ENCODE results near the gene LIN28B. TPM values are rescaled to one million over a fixed set of nuclear protein-coding genes. Genes with fewer than 3 reads are reported as not detected.

LIN28B gene
- total RNA-seq, 6 donors from 2014 or later: 0.10 to 0.49 TPM; not detected in 4

DNA sequence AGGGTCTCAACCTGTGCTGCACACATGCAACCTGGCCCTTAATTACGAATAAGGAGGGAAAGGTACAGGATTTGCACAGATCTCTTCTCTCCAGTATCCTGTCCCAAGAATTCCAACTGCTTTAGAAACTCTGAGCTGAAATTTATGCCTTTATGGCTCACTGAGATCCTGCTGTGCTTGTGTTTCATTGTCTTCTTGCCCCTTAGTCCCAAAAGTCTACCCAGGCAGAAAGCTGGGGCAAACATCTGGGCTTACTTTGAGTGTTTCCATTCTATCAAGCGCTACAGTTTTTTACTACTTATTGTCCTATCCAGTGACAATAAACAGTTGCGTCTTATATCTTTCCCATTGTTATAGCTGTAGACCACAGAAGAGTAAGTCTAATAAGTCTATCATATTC lies 99.7 kb downstream of the LIN28B start:
- WGBS, 2 donors: 88 to 92% methylated on average over 3 of the region's 3 CpGs

DNA sequence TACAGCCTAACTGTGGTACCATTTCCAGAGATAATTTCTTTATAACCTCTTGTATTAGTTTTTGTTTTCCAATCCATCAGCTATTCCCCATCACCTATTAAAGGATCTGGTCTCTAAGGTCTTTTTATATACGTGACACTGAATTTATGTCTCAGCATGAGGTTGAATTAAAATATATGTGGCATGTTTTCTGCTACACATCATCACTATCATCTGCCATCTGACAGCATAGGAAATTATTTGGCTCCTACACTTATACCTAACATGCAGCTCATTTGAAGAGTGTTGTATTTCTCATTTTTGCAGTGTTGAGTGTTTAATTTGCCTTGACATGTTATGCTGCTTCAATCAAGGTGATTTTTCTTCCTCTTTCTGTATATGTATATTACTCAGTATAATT lies 100.3 kb downstream of the LIN28B start:
- WGBS, 2 donors: 79 to 91% methylated on average over 1 of the region's 1 CpG
- ATAC-seq (ENCODE audit: low FRiP score in 2 of 2): no peak
- no peaks in the 10 kb centered on the region for H3K36me3 ChIP-seq

More for the DNA sequence above, 99.7 kb downstream of the LIN28B start:
- Histone ChIP-seq H3K4me1 (no peaks in the 10 kb centered on the region), H3K36me3 (no peaks in the 10 kb centered on the region), H3K4me3 (no peak overlapping the region), H3K27me3 (no peaks in the 10 kb centered on the region), H3K9me3 (no peaks in the 10 kb centered on the region), H3K27ac (no peak overlapping the region)
- TF ChIP-seq EP300 (IDR thresholded peaks at IDR 0.05) (no peak), CTCF (IDR thresholded peaks at IDR 0.05) (no peak), POLR2AphosphoS5 (IDR thresholded peaks at IDR 0.05) (no peak), POLR2A (IDR thresholded peaks at IDR 0.05) (no peak)
- DNase-seq: no peak
- no peak for ATAC-seq (ENCODE audit: low FRiP score in 2 of 2)

GRCh38 chr6:105058316-105058715 lies 101.4 kb downstream of the LIN28B start:
- no peak overlapping the region for H3K4me3 ChIP-seq
- no peaks in the 10 kb centered on the region for H3K36me3 ChIP-seq
- H3K9me3 ChIP-seq: no peaks in the 10 kb centered on the region
- no peak for DNase-seq
- TF ChIP-seq CTCF (IDR thresholded peaks at IDR 0.05) (no peak), POLR2A (IDR thresholded peaks at IDR 0.05) (no peak), EP300 (IDR thresholded peaks at IDR 0.05) (no peak), POLR2AphosphoS5 (IDR thresholded peaks at IDR 0.05) (no peak)
- no peak overlapping the region for H3K27ac ChIP-seq
- ATAC-seq (ENCODE audit: low FRiP score in 2 of 2): no peak
- no peaks in the 10 kb centered on the region for H3K27me3 ChIP-seq
- H3K4me1 ChIP-seq: no peaks in the 10 kb centered on the region

More for the DNA sequence above, 100.3 kb downstream of the LIN28B start:
- Histone ChIP-seq H3K27me3 (no peaks in the 10 kb centered on the region), H3K4me3 (no peak overlapping the region), H3K27ac (no peak overlapping the region), H3K4me1 (no peaks in the 10 kb centered on the region), H3K9me3 (no peaks in the 10 kb centered on the region)
- TF ChIP-seq POLR2A (IDR thresholded peaks at IDR 0.05) (no peak), POLR2AphosphoS5 (IDR thresholded peaks at IDR 0.05) (no peak), EP300 (IDR thresholded peaks at IDR 0.05) (no peak), CTCF (IDR thresholded peaks at IDR 0.05) (no peak)
- no peak for DNase-seq

- Histone ChIP-seq H3K4me3 (no peak overlapping the region), H3K27me3 (no peaks in the 10 kb centered on the region), H3K4me1 (no peaks in the 10 kb centered on the region), H3K9me3 (no peaks in the 10 kb centered on the region), H3K36me3 (no peaks in the 10 kb centered on the region), H3K27ac (no peak overlapping the region)
- DNase-seq: no peak
- TF ChIP-seq EP300 (IDR thresholded peaks at IDR 0.05) (no peak), CTCF (IDR thresholded peaks at IDR 0.05) (no peak), POLR2A (IDR thresholded peaks at IDR 0.05) (no peak)
- no peak for ATAC-seq (ENCODE audit: low FRiP score in 2 of 2)
- 36 to 48% methylated on average over 4 of the region's 4 CpGs for WGBS, 2 donors
Observed at GRCh38 chr6:105058846-105059245, 101.9 kb downstream of the LIN28B start.

DNA sequence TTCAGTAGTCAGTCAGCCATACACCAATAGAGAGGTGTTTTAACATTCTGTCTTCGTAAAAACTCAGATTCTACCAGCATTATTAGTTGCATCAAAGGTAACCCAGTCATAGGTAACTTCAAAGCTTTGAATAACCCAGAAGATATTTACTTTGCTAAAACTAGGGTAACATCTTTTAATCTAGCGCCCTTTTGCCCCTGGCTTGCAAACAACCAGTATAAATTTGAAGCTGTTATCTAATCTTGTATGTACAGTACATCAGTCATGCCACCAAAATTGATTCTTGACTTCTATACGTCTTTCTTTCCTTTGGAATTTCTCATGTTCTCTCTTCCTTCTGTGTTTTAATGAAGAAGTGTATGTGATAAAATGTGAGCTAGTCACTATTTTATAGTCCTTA lies 109.3 kb downstream of the LIN28B start:
- TF ChIP-seq POLR2AphosphoS5 (IDR thresholded peaks at IDR 0.05) (no peak), POLR2A (IDR thresholded peaks at IDR 0.05) (no peak), EP300 (IDR thresholded peaks at IDR 0.05) (no peak), CTCF (IDR thresholded peaks at IDR 0.05) (no peak)

More for the DNA sequence above, 109.3 kb downstream of the LIN28B start:
- DNase-seq (no peak), ATAC-seq (ENCODE audit: low FRiP score in 2 of 2) (no peak)
- no peak overlapping the region for H3K4me3 ChIP-seq
- no peaks in the 10 kb centered on the region for H3K27me3 ChIP-seq
- 65 to 67% methylated on average over 3 of the region's 3 CpGs for WGBS, 2 donors
- H3K4me1 ChIP-seq: no peaks in the 10 kb centered on the region
- H3K36me3 ChIP-seq: no peaks in the 10 kb centered on the region
- no peaks in the 10 kb centered on the region for H3K9me3 ChIP-seq
- no peak overlapping the region for H3K27ac ChIP-seq
